ENCODE results near the gene SMPD4. TPM values are rescaled to one million over a fixed set of nuclear protein-coding genes. Genes with fewer than 3 reads are reported as not detected.
"Not testable (repeated sequence)": the region's sequence is repeated elsewhere in the genome, so short reads cannot be mapped to it uniquely, and the experiment has no call there.

Gene SMPD4
- total RNA-seq, 1 donor from 2014 or later: 9.5 TPM

DNA sequence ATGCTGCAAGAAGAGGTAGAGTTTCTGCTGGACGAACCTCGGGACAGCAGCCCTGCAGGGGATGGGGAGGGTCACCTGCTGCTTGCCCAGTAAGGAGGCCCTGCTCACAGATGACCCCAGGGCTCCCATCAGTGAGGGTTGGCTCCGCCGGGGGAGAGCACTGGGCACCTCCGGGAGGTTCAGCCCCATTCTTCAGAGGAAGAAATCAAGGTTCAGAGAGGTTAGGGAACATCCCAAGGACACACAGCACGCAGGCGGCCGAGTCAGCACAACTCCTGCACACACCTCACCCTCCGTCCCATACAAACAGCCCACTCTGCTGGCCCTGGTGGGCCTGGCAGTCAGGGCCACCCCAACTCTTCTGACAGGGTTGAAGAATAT is 24.8 kb downstream of the SMPD4 start:
- Histone ChIP-seq H3K27me3 (ENCODE audit: control insufficient read depth, insufficient read depth, low read length) (no peaks in the 10 kb centered on the region), H3K36me3 (ENCODE audit: control insufficient read depth, insufficient read depth, low read length) (peaks cover 4% of the 10 kb centered on the region), H3K4me3 (ENCODE audit: low read depth, low read length) (no peak overlapping the region)
- no peak for TF ChIP-seq CTCF (IDR thresholded peaks at IDR 0.05; ENCODE audit: insufficient read depth, low read length, severe bottlenecking)
- FAIRE-seq (no peak), DNase-seq (ENCODE audit: low read depth) (no peak)

GRCh38 chr2:130155956-130156623 is 25.3 kb downstream of the SMPD4 start:
- DNase-seq (ENCODE audit: low read depth) (peak; percentile 19), FAIRE-seq (peak; percentile 96)
- not testable (repeated sequence) for H3K36me3 ChIP-seq (ENCODE audit: control insufficient read depth, insufficient read depth, low read length); H3K27me3 ChIP-seq (ENCODE audit: control insufficient read depth, insufficient read depth, low read length); H3K4me3 ChIP-seq (ENCODE audit: low read depth, low read length)
- TF ChIP-seq CTCF (IDR thresholded peaks at IDR 0.05; ENCODE audit: insufficient read depth, low read length, severe bottlenecking): peak; percentile 73

DNA sequence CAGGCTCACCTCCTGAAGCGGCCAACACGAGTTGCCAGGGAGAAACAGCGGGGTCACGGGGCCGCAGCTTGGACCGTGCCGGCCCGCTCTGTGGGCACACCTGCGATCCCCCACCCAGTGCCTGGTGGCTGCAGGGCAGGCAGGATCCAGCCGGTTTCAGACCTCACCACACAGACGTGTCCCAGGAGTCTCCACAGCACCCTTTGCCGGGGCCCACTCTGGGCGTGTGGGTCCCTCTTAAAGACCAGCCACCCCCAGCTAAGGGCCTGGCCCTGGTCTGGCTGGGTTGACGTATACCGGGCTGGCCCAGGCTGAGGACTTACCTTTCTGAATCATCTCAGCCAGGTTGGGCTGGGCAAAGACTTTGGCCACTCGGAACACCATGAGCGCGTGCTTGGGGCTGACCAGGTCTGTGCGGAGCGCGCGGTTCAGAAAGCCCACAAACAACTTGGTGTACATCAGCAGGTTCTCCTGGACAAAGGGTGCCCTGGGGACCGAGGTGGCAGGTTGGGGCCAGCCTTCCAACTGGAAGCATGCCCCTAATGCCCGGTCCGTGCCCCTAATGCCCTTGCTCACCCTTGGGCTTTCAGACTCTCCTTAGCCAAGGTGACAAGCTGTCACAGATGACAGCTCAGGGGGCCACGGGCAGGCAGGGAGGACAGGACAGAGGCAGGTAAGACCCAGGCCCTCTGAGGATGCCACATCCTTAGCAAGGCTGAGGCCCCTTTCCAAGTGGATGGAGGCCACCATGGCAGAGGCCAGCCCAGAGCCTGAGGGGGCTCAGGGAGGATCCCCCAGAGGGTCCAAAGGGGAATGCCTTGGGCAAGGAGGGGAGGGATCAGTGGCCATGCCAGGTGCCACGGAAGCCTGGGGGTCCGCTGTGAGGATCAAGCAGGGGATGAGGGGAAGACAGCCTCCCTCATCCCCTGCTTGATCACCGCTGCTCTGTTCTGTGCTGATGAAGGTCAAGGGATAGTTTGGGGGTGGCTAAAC is 26.3 kb downstream of the SMPD4 start:
- no peak for DNase-seq (ENCODE audit: low read depth)
- no peak for FAIRE-seq
- Histone ChIP-seq H3K4me3 (ENCODE audit: low read depth, low read length) (no peak overlapping the region), H3K36me3 (ENCODE audit: control insufficient read depth, insufficient read depth, low read length) (peaks cover 4% of the 10 kb centered on the region), H3K27me3 (ENCODE audit: control insufficient read depth, insufficient read depth, low read length) (no peaks in the 10 kb centered on the region)
- TF ChIP-seq CTCF (IDR thresholded peaks at IDR 0.05; ENCODE audit: insufficient read depth, low read length, severe bottlenecking): no peak

- peak; percentile 95 for FAIRE-seq
Measured at GRCh38 chr2:130154423-130154770, 27.0 kb downstream of the SMPD4 start.

DNA sequence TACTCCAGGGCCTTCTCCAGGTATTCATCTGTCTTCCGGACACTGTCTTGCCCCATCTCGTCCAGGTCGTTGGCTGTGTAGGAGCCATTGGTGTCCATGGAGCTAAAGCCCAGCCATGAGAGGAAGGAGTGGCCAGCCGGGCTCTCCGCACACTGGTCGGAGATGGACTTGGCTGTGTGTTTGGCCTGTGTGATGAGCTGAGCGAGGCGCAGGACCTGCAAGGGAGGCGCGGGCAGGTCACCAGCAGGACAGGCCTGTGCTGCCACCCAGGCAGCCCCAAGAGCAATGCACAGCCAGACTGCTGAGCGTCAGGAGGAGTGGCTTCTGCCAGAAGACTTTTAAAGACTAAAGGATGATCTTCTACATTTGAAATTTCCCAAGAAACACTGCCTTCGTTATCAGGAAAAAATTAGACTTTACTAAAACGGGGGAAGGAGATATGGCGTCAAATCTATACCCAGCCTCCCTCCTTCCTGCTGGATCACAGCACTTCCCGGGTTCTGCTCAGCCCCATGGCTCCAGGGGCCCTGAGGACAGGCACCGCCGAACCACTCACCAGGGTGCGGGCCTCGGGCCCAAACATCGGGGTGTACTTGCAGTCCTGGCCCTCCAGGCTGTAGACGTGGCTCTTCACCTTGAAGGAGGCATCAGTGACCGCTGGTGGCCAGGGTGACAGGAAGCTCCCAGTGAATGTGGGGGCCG is 27.5 kb downstream of the SMPD4 start:
- not testable (repeated sequence) for H3K36me3 ChIP-seq (ENCODE audit: control insufficient read depth, insufficient read depth, low read length); FAIRE-seq; H3K27me3 ChIP-seq (ENCODE audit: control insufficient read depth, insufficient read depth, low read length); H3K4me3 ChIP-seq (ENCODE audit: low read depth, low read length); DNase-seq (ENCODE audit: low read depth)

More at GRCh38 chr2:130154423-130154770, 27.0 kb downstream of the SMPD4 start:
- H3K27me3 ChIP-seq (ENCODE audit: control insufficient read depth, insufficient read depth, low read length); H3K4me3 ChIP-seq (ENCODE audit: low read depth, low read length); DNase-seq (ENCODE audit: low read depth); H3K36me3 ChIP-seq (ENCODE audit: control insufficient read depth, insufficient read depth, low read length): not testable (repeated sequence)

DNA sequence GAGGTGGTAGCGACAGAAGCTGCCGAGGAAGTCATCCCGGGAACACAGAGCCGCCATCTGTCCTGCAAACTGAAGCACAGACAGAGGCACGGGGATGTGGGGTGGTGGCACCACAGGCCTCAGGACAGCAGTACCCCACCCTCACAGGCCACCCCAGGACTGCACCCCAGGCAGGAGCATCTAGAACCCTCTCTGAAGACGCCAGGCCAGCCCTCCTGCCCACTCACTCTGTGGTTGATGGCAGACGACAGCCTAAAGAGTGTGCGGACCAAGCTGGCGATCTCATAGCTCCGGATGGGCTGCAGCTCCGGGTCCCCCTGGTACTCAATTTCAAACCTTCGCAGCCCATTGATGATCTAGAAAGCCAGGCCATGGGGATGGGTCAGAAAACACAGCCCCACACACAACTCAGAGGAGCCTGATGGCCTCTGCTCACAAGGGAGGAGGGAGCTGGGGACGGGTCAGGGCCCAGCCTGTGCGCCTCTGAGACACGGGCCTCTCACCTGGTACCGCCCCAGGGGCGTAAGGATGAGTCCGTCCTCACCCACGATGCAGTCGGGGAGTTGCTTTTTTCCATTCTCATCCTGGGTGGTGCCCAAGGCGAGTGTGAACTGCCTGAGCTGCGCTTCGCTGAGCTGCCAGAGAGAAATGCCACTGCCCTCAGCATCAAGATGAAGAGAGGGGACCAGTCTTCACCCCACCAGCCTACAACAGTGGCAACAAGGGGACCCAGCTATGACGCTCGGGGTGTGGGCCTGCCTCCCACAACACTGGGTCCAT is 28.4 kb downstream of the SMPD4 start:
- DNase-seq (ENCODE audit: low read depth) (no peak), FAIRE-seq (no peak)
- Histone ChIP-seq H3K4me3 (ENCODE audit: low read depth, low read length) (no peak overlapping the region), H3K36me3 (ENCODE audit: control insufficient read depth, insufficient read depth, low read length) (peaks cover 4% of the 10 kb centered on the region), H3K27me3 (ENCODE audit: control insufficient read depth, insufficient read depth, low read length) (no peaks in the 10 kb centered on the region)
- TF ChIP-seq CTCF (IDR thresholded peaks at IDR 0.05; ENCODE audit: insufficient read depth, low read length, severe bottlenecking): no peak

DNA sequence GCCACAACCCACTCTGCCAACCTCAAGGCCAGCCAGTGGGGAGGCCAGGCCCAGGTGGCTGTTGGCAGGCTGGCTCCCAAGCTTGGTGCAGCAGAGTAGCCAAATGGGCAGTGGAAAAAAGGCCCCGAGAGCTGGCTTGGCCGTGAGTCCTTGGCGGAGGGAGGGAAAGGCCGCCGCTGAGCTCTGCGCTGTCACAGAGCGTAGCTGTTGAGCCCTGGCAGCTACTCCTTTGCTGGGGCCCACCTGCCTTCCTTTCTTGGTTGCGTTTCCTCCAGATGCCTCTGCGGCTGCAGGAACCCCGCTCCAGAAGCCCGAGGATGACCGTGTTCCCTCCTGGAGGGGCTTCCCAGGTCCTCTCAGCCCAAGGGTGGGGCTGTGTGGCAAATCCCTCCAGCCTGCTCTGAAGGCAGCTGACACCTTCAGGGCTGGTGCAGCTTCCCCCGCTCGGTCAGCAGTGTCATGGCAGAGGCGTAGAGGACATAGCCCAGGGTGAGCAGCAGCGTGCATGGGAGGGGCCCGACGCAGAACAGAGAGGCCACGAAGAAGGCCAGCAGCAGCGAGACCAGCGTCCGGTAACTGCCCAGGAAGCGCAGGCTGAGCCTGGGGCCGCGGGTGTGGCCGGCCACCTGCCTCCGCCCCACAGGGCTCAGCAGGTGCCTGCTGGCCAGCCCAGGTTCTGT is 29.1 kb downstream of the SMPD4 start:
- DNase-seq (ENCODE audit: low read depth); H3K36me3 ChIP-seq (ENCODE audit: control insufficient read depth, insufficient read depth, low read length); FAIRE-seq; H3K27me3 ChIP-seq (ENCODE audit: control insufficient read depth, insufficient read depth, low read length); H3K4me3 ChIP-seq (ENCODE audit: low read depth, low read length): not testable (repeated sequence)

DNA sequence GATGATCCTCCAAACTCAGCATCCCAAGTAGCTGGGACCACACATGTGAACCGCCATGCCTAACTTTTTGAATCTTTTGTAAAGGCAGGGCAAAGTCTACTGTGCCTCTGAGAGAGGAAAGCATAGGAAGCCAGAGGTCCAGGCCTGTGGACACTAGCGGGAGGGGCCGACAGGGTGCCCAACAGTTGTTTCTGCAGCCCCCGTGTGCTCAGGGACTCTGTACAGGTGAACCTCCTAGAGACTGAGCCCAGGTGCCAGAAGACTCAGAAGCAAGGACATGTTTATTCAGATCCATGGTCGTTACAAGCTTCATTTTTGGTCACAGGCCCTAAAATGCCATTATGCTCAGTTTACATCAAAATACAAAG is 30.3 kb downstream of the SMPD4 start:
- not testable (repeated sequence) for H3K4me3 ChIP-seq (ENCODE audit: low read depth, low read length); H3K36me3 ChIP-seq (ENCODE audit: control insufficient read depth, insufficient read depth, low read length); DNase-seq (ENCODE audit: low read depth); H3K27me3 ChIP-seq (ENCODE audit: control insufficient read depth, insufficient read depth, low read length)
- peak; percentile 18 for FAIRE-seq

Measured in bronchial epithelial cell (primary cell).